ENCODE measurements around the gene HIPK1.

- TF ChIP-seq POLR2A (IDR thresholded peaks at IDR 0.05) (no peak), CTCF (IDR thresholded peaks at IDR 0.05) (no peak), EP300 (IDR thresholded peaks at IDR 0.05; ENCODE audit: low read depth) (no peak), POLR2AphosphoS5 (IDR thresholded peaks at IDR 0.05) (no peak)
These were observed 16.4 kb upstream of the HIPK1 start for GRCh38 chr1:113912594-113913311.

All from transverse colon (tissue), 4 donors.